ENCODE measurements around the gene SHH. TPM values are rescaled to one million over a fixed set of nuclear protein-coding genes. Genes with fewer than 3 reads are reported as not detected.

Gene SHH
- total and polyA plus RNA-seq, 2 of the 13 experiments (the other 11 are each of a cell fraction or from before 2014, with no cell fraction given), result 1.9 to 3.4 TPM

DNA sequence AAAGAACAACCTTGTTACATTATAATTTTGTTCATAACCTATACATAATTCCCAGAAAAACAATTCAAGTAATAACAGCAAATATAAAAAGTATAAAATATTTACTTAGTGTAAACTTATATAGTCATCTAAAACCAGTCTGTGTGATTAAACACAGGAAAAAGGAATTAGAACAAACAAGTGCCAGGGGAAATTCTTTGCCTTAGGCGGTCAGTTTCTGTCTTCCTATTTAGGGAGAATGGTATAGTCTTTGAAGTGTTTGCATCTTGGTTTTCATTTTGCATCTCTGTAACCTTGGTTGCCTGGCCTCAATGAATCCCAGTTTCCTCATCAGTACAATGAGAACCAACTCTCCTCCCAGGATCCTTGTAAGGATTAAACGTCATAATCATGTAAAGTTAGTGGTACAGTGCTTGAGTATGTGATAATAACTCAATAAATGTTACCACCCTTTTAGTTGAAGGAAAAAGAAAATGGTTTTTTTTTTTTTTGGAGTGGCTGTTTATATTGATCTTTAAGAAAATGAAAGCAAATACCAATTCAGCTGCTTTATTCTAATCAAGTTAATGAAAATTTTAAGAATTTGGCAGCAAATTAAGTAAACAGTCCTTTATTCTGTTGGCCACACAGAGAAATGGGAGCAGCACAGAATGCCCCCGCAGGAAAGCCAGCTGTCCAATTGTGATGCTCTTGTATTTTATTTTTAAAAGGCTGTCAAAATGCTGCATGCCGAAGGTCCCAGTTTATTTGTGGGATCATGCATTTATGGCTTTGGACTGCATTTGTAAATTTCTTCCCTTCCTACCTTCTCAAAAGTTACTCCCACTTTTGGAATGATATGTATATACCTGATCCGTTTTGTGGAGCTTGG is 61.8 kb downstream of the SHH start:
- POLR2A ChIA-PET, result no interaction called here
- Histone ChIP-seq H3K4me1 (ENCODE audit: insufficient read depth, low read length) (no peaks in the 10 kb centered on the region), H3K27ac (ENCODE audit: extremely low read length, insufficient read depth, low read length) (no peak overlapping the region), H3K4me2 (ENCODE audit: low read depth, low read length) (no peak overlapping the region), H3K9ac (ENCODE audit: insufficient read depth, low read depth, low read length) (no peak overlapping the region), H3K4me3 (replicated peaks in 1 of 3; ENCODE audit: insufficient read depth in 1 of 3, low read depth in 2 of 3, low read length in 3 of 3) (no peak overlapping the region), H4K20me1 (ENCODE audit: insufficient read depth, low read length) (peaks cover 18% of the 10 kb centered on the region), H3K36me3 (replicated peaks in 1 of 2; ENCODE audit: control insufficient read depth in 1 of 2, insufficient read depth in 2 of 2, low read length in 2 of 2) (peaks cover 16 to 61% of the 10 kb centered on the region in 2 experiments), H3K9me3 (ENCODE audit: low read length) (no peaks in the 10 kb centered on the region), H2AFZ (ENCODE audit: low read length) (no peak overlapping the region), H3K27me3 (ENCODE audit: control insufficient read depth in 1 of 2, insufficient read depth in 2 of 2, low read length in 2 of 2) (no peaks in the 10 kb centered on the region), H3K79me2 (ENCODE audit: insufficient read depth, low read length) (peaks cover 76% of the 10 kb centered on the region)
- no TSS peak for BruUV-seq (replicated peaks)
- ATAC-seq, result no peak
- FAIRE-seq, result no peak
- intact Hi-C loops (cut with micrococcal nuclease; ENCODE audit: unreplicated experiment), result no loop called here
- CTCF ChIA-PET (ENCODE audit: low intra/inter-chr PET ratio, low total read pairs), result no interaction called here
- DNase-seq (ENCODE audit: low spot score), result no peak
- in situ Hi-C loops (cut with HindIII; ENCODE audit: extremely low pct_ligation_motif_present, low pct_unique_long_range_greater_than_20kb), result loop anchor here (25.0 kb wide), 1 partner anchor 363 kb away; no protein-coding TSS in a partner anchor
- WGBS (ENCODE audit: low lambda C conversion rate), result 97% methylated on average over 5 of the region's 5 CpGs
- TF ChIP-seq, protein P1, sequence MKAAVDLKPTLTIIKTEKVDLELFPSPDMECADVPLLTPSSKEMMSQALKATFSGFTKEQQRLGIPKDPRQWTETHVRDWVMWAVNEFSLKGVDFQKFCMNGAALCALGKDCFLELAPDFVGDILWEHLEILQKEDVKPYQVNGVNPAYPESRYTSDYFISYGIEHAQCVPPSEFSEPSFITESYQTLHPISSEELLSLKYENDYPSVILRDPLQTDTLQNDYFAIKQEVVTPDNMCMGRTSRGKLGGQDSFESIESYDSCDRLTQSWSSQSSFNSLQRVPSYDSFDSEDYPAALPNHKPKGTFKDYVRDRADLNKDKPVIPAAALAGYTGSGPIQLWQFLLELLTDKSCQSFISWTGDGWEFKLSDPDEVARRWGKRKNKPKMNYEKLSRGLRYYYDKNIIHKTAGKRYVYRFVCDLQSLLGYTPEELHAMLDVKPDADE (CRISPR knock-in tag; IDR thresholded peaks at IDR 0.05), result no peak
- TF ChIP-seq REL (CRISPR knock-in tag; conservative IDR thresholded peaks at IDR 0.05) (no peak), HIVEP1 (CRISPR knock-in tag; IDR thresholded peaks at IDR 0.05) (no peak), MATR3 (CRISPR knock-in tag; IDR thresholded peaks at IDR 0.05) (no peak), RBM22 (optimal IDR thresholded peaks at IDR 0.05; ENCODE audit: low read length) (no peak), XBP1 (CRISPR knock-in tag; IDR thresholded peaks at IDR 0.05) (no peak)
- TF ChIP-seq, protein P2, sequence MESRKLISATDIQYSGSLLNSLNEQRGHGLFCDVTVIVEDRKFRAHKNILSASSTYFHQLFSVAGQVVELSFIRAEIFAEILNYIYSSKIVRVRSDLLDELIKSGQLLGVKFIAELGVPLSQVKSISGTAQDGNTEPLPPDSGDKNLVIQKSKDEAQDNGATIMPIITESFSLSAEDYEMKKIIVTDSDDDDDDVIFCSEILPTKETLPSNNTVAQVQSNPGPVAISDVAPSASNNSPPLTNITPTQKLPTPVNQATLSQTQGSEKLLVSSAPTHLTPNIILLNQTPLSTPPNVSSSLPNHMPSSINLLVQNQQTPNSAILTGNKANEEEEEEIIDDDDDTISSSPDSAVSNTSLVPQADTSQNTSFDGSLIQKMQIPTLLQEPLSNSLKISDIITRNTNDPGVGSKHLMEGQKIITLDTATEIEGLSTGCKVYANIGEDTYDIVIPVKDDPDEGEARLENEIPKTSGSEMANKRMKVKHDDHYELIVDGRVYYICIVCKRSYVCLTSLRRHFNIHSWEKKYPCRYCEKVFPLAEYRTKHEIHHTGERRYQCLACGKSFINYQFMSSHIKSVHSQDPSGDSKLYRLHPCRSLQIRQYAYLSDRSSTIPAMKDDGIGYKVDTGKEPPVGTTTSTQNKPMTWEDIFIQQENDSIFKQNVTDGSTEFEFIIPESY (CRISPR knock-in tag; IDR thresholded peaks at IDR 0.05), result no peak

Other genes starting within 250 kb of the SHH start
- gene RBM33, start 167.8 kb downstream of the SHH start, total RNA-seq (2016; rRNA removed; fragmentation: Illumina TruSeq; extraction: Trizol), result 22.3 and 28.9 TPM in 2 replicates
- 12.4 TPM in 2 replicates for gene RBM33, start 167.8 kb downstream of the SHH start, polyA plus RNA-seq (2011; rRNA removed)

All from HepG2 (cell line).